ENCODE measurements around the gene PCDH19. TPM values are rescaled to one million over a fixed set of nuclear protein-coding genes. Genes with fewer than 3 reads are reported as not detected.
A peak's percentile ranks its signal among the peaks of the same experiment; 100 is the strongest.
"Not testable (repeated sequence)": the region's sequence is repeated elsewhere in the genome, so short reads cannot be mapped to it uniquely, and the experiment has no call there.

PCDH19 gene
- total and polyA plus RNA-seq, 2 donors (not counting 1 experiment from before 2014, with no cell fraction given) = under 0.01 to 0.05 TPM

GRCh38 chrX:100447655-100448397 lies 37.8 kb upstream of the PCDH19 start:
- Histone ChIP-seq H3K4me1 (ENCODE audit: control insufficient read depth, extremely low read depth, insufficient read depth, low read length) (no peaks in the 10 kb centered on the region), H3K27ac (ENCODE audit: insufficient read depth, low read length) (no peak overlapping the region), H3K9me3 (ENCODE audit: control insufficient read depth, insufficient read depth, low read depth, low read length) (no peaks in the 10 kb centered on the region), H3K27me3 (ENCODE audit: control insufficient read depth, insufficient read depth, low read length) (no peaks in the 10 kb centered on the region), H2AFZ (ENCODE audit: low read length) (no peak overlapping the region), H3K9ac (ENCODE audit: insufficient read depth, low read length) (no peak overlapping the region), H3K4me2 (ENCODE audit: extremely low read depth, insufficient read depth, low read length) (no peak overlapping the region), H3K36me3 (ENCODE audit: control insufficient read depth, insufficient read depth, low read length) (no peaks in the 10 kb centered on the region), H3K79me2 (ENCODE audit: control insufficient read depth, insufficient read depth, low read length) (no peaks in the 10 kb centered on the region), H3K4me3 (replicated peaks in 1 of 4; ENCODE audit: control extremely low read depth in 1 of 4, insufficient read depth in 1 of 4, low read depth in 3 of 4, low read length in 4 of 4) (no peak overlapping the region), H4K20me1 (ENCODE audit: control insufficient read depth, extremely low read depth, insufficient read depth, low read length) (no peaks in the 10 kb centered on the region)
- DNase-seq (ENCODE audit: low read depth in 2 of 2) = peak; percentile 3 to 11
- no peak for TF ChIP-seq EZH2 (IDR thresholded peaks at IDR 0.05; ENCODE audit: low read length, missing control alignments)
- peak; percentile 60 to 76 for TF ChIP-seq CTCF (conservative IDR thresholded peaks at IDR 0.05 in 1 of 2, IDR thresholded peaks at IDR 0.05 in 1 of 2; ENCODE audit: low read depth in 1 of 2, low read length in 2 of 2)

DNA sequence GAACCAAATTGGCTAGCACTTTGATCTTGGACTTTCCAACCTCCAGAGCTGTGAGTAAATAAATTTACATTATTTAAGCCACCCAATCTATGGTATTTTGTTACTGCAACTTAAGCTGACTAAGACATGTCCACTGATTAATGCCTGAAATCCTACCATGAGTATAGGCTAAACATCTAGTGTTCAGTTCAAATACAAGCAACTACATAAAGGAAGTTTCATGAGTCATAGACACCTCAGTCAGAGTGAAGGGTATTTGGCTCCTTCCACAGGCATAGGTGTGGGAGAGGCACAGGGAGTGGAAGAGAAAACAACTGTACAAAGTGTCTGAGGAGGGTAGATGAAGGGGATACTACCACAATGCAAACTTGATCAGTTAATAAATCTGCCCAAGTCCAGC lies 35.5 kb upstream of the PCDH19 start:
- Histone ChIP-seq H3K4me3 (replicated peaks in 1 of 4; ENCODE audit: control extremely low read depth in 1 of 4, insufficient read depth in 1 of 4, low read depth in 3 of 4, low read length in 4 of 4) (no peak overlapping the region), H3K9me3 (ENCODE audit: control insufficient read depth, insufficient read depth, low read depth, low read length) (no peaks in the 10 kb centered on the region), H3K79me2 (ENCODE audit: control insufficient read depth, insufficient read depth, low read length) (no peaks in the 10 kb centered on the region), H3K27me3 (ENCODE audit: control insufficient read depth, insufficient read depth, low read length) (no peaks in the 10 kb centered on the region), H3K36me3 (ENCODE audit: control insufficient read depth, insufficient read depth, low read length) (no peaks in the 10 kb centered on the region), H3K4me2 (ENCODE audit: extremely low read depth, insufficient read depth, low read length) (no peak overlapping the region), H2AFZ (ENCODE audit: low read length) (no peak overlapping the region), H3K9ac (ENCODE audit: insufficient read depth, low read length) (no peak overlapping the region), H3K27ac (ENCODE audit: insufficient read depth, low read length) (no peak overlapping the region), H3K4me1 (ENCODE audit: control insufficient read depth, extremely low read depth, insufficient read depth, low read length) (no peaks in the 10 kb centered on the region), H4K20me1 (ENCODE audit: control insufficient read depth, extremely low read depth, insufficient read depth, low read length) (no peaks in the 10 kb centered on the region)
- TF ChIP-seq CTCF (conservative IDR thresholded peaks at IDR 0.05 in 1 of 2, IDR thresholded peaks at IDR 0.05 in 1 of 2; ENCODE audit: low read depth in 1 of 2, low read length in 2 of 2) = no peak
- no peak for TF ChIP-seq EZH2 (IDR thresholded peaks at IDR 0.05; ENCODE audit: low read length, missing control alignments)
- DNase-seq (ENCODE audit: low read depth in 2 of 2) = no peak

GRCh38 chrX:100441321-100441720 lies 31.2 kb upstream of the PCDH19 start:
- H3K9ac ChIP-seq (ENCODE audit: insufficient read depth, low read length) = not testable (repeated sequence)

More at GRCh38 chrX:100441321-100441720, 31.2 kb upstream of the PCDH19 start:
- not testable (repeated sequence) for H3K27me3 ChIP-seq (ENCODE audit: control insufficient read depth, insufficient read depth, low read length); H3K4me1 ChIP-seq (ENCODE audit: control insufficient read depth, extremely low read depth, insufficient read depth, low read length); H3K4me3 ChIP-seq (replicated peaks in 1 of 4; ENCODE audit: control extremely low read depth in 1 of 4, insufficient read depth in 1 of 4, low read depth in 3 of 4, low read length in 4 of 4); H3K36me3 ChIP-seq (ENCODE audit: control insufficient read depth, insufficient read depth, low read length); DNase-seq (ENCODE audit: low read depth in 2 of 2); H2AFZ ChIP-seq (ENCODE audit: low read length); H3K79me2 ChIP-seq (ENCODE audit: control insufficient read depth, insufficient read depth, low read length); H3K4me2 ChIP-seq (ENCODE audit: extremely low read depth, insufficient read depth, low read length); H4K20me1 ChIP-seq (ENCODE audit: control insufficient read depth, extremely low read depth, insufficient read depth, low read length); H3K9me3 ChIP-seq (ENCODE audit: control insufficient read depth, insufficient read depth, low read depth, low read length); H3K27ac ChIP-seq (ENCODE audit: insufficient read depth, low read length)
